GM19035 (cell line): ENCODE data around the gene TAF1.
"Not testable (repeated sequence)": the region's sequence is repeated elsewhere in the genome, so short reads cannot be mapped to it uniquely, and the experiment has no call there.

ENCODE experiments used
- ATAC-seq: cut with Tn5 transposase; IDR thresholded peaks from one replicate; pipeline ENCODE4 v1.9.1; 2021; ENCODE audit not compliant: unreplicated experiment

The TAF1 gene

GRCh38 chrX:71504346-71504745 is 138.2 kb downstream of the TAF1 start:
- no peak for ATAC-seq

- ATAC-seq: no peak
Measured at GRCh38 chrX:71509289-71509688, 143.1 kb downstream of the TAF1 start.

GRCh38 chrX:71510161-71510560 is 144.0 kb downstream of the TAF1 start:
- ATAC-seq: no peak

GRCh38 chrX:71513731-71514130 is 147.6 kb downstream of the TAF1 start:
- not testable (repeated sequence) for ATAC-seq

GRCh38 chrX:71514367-71515037 is 148.3 kb downstream of the TAF1 start:
- ATAC-seq: peak; percentile 73

- ATAC-seq: no peak
Measured at GRCh38 chrX:71515038-71515396, 148.9 kb downstream of the TAF1 start.
